Stomach smooth muscle (tissue), 2 donors: Measurements from ENCODE around the gene CA4.

Experiments used
- H3K27ac ChIP-seq: one replicate; pipeline ENCODE4 v1.7.0; 2013; ENCODE audit warnings: mild to moderate bottlenecking, low read length, inconsistent platforms
- H3K27me3 ChIP-seq, 2 donors: one replicate each; pipeline ENCODE4 v1.7.0; 2013; ENCODE audit warnings: low read length in 2 of 2; ENCODE audit not compliant: insufficient read depth in 2 of 2, control insufficient read depth in 1 of 2
- H3K36me3 ChIP-seq, 2 donors: one replicate each; pipeline ENCODE4 v1.7.0; 2013; ENCODE audit warnings: low read length in 2 of 2; ENCODE audit not compliant: control insufficient read depth in 2 of 2, insufficient read depth in 2 of 2
- H3K4me1 ChIP-seq: one replicate; pipeline ENCODE4 v1.7.0; 2013; ENCODE audit warnings: low read length; ENCODE audit not compliant: control insufficient read depth, insufficient read depth
- H3K4me3 ChIP-seq, 2 donors: one replicate each; pipeline ENCODE4 v1.7.0; 2013; ENCODE audit warnings: low read length in 2 of 2
- H3K9ac ChIP-seq, 2 donors: one replicate each; pipeline ENCODE4 v1.7.0; 2013; ENCODE audit warnings: low read length in 2 of 2, mild to moderate bottlenecking in 1 of 2
- H3K9me3 ChIP-seq, 2 donors: one replicate each; pipeline ENCODE4 v1.7.0; 2013; ENCODE audit warnings: low read length in 2 of 2; ENCODE audit not compliant: control insufficient read depth in 2 of 2
- donor health status: healthy.
- donor health status: Pancreatic carcinoma.

The CA4 gene

DNA sequence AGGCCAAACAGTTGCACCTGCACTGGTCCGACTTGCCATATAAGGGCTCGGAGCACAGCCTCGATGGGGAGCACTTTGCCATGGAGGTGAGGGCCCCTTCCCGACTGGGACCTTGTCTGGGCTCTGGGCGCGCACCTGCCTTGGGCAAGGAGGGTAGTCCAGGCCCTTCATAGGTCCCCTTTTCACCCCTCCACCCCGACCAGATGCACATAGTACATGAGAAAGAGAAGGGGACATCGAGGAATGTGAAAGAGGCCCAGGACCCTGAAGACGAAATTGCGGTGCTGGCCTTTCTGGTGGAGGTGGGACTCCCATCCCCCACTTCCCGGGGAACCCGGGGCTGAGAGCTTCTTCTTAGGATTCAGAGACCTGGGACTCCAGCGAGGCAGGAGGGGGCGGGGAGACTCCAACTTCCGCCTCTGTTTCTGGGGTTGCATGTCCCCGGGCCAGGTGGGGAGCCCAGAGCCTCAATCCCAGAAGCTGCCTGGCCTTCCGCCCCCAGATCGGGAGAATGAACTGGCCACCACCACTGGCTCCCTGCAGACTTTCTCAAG is 7.8 kb downstream of the CA4 start:
- no peaks in the 10 kb centered on the region for H3K9me3 ChIP-seq
- no peaks in the 10 kb centered on the region for H3K36me3 ChIP-seq
- H3K4me1 ChIP-seq = peaks cover 7% of the 10 kb centered on the region
- H3K4me3 ChIP-seq = no peak overlapping the region
- H3K27ac ChIP-seq = no peak overlapping the region
- peaks cover 14 to 19% of the 10 kb centered on the region in 2 donors for H3K27me3 ChIP-seq
- H3K9ac ChIP-seq = no peak overlapping the region

DNA sequence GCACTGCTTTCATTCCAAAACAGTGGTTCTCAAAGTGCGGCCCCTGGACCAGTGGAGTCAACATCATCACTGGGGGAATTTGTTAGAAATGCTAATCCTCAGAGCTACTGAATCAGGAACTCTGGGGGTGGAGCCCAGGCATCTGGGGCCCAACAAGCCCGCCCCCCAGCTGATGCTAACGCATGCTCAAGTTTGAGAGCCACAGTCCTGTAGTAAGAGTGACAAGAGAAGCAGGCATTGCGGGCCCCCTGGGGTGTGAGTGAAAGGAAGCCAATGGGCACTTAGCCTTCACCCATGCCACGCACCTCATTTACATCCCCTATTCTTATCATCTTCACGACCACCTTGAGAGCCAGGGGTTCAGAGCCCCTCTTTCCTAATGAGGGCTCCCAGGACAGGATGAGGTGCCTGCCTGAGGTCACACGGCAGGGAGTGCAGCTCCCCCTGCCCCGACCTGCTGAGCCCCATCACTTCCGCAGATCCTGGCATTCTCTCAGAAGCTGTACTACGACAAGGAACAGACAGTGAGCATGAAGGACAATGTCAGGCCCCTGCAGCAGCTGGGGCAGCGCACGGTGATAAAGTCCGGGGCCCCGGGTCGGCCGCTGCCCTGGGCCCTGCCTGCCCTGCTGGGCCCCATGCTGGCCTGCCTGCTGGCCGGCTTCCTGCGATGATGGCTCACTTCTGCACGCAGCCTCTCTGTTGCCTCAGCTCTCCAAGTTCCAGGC is 9.1 kb downstream of the CA4 start:
- H3K27me3 ChIP-seq = peaks cover 15 to 18% of the 10 kb centered on the region in 2 donors
- no peaks in the 10 kb centered on the region for H3K9me3 ChIP-seq

DNA sequence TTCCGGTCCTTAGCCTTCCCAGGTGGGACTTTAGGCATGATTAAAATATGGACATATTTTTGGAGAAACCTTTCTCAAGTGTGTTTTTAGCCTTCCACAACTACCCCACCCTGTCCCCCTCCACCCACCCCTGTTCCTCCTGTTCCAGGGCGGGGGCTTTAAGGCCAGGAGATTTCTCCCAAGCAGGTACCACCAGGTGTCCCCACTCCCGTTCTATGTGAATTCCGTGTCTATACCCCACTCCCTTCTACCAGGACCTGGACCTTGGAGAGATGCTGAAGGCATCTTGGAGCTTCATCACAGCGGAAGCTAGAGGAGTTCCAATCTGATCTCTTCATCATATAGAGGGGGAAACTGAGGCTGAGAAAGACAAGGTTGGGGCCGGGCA is 9.7 kb downstream of the CA4 start:
- no peaks in the 10 kb centered on the region for H3K36me3 ChIP-seq
- H3K27ac ChIP-seq = no peak overlapping the region
- H3K4me1 ChIP-seq = peaks cover 7% of the 10 kb centered on the region
- H3K4me3 ChIP-seq = no peak overlapping the region
- H3K9ac ChIP-seq = no peak overlapping the region
- H3K27me3 ChIP-seq = peaks cover 15 to 18% of the 10 kb centered on the region in 2 donors
- H3K9me3 ChIP-seq = no peaks in the 10 kb centered on the region

More for the DNA sequence above, 9.1 kb downstream of the CA4 start:
- no peak overlapping the region for H3K4me3 ChIP-seq
- H3K27ac ChIP-seq = no peak overlapping the region
- no peak overlapping the region for H3K9ac ChIP-seq
- no peaks in the 10 kb centered on the region for H3K36me3 ChIP-seq
- peaks cover 7% of the 10 kb centered on the region for H3K4me1 ChIP-seq

DNA sequence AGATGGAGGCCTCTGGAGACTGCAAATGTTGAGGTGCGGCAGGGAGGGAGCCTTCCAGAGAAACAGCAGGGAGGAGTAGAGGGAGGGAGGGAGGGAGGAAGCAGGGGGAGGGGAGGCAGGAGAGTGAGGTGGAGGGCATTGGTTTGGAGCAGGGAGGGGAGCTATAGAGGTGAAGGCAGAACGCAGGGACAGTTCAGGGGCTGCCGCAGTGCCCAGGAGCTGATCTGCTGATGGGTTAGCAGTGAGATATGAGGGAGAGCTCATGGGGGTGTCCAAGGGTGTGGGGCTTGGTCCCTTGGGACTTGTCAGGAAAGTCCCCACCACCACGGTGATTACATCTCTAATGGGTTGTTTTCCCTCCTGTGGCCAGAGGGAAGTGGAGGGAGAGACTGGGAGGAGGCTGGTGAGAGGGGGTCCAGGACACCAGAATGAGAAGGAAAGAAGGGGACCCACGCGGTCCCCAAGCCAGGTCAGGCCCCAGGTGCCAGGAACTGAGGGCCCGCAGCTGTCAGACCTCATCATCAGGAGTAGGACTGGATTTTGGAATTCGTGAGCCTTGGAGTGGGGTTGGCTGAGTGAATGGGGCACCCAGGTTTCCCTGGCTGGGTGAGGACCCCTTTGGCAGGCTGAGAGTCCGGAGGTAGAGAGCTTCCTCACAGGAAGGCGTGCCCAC is 11.2 kb downstream of the CA4 start:
- H3K27me3 ChIP-seq = peaks cover 7 to 23% of the 10 kb centered on the region in 2 donors
- no peak overlapping the region for H3K9ac ChIP-seq
- no peak overlapping the region for H3K4me3 ChIP-seq
- no peaks in the 10 kb centered on the region for H3K36me3 ChIP-seq
- H3K27ac ChIP-seq = no peak overlapping the region
- peaks cover 7% of the 10 kb centered on the region for H3K4me1 ChIP-seq
- no peaks in the 10 kb centered on the region for H3K9me3 ChIP-seq

DNA sequence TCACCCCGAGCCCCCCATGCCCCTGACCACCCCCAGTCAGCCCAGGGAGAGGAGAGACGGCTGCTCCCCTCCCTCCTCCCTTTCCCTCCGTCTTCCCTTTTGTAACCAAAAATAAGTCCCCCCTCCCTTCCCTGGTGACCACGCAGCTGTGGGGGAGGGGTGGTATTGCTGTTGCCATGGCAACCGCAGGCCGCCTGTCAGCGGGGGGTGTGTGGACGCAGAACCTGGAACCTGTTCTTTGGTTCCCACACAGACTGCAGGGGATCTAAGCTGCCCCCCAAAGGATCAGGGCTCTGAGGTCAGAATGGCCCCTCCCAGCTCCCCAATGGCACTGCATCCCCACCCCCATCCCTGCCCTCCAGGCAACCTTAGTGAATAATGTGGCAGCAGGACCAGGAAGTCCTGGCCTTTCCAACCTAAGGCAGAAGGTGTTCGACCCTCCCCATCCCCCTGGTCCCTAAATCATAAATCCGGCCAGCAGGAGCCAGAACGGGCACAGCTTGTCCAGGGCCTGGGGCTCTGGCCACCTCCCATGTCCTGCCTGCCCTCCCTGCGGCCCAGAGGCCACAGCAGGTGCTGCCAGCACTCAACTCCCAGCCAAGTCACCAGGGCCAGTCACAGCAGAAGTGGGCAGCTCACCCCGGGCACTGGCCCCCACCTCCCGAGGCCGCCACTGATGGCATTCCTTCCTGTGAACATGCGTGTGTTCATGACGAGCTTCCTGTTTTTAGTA is 12.0 kb downstream of the CA4 start:
- Histone ChIP-seq H3K9ac (no peak overlapping the region), H3K9me3 (no peaks in the 10 kb centered on the region), H3K4me1 (peaks cover 7% of the 10 kb centered on the region), H3K4me3 (no peak overlapping the region), H3K27me3 (peaks cover 7 to 23% of the 10 kb centered on the region in 2 donors), H3K27ac (no peak overlapping the region), H3K36me3 (no peaks in the 10 kb centered on the region)

DNA sequence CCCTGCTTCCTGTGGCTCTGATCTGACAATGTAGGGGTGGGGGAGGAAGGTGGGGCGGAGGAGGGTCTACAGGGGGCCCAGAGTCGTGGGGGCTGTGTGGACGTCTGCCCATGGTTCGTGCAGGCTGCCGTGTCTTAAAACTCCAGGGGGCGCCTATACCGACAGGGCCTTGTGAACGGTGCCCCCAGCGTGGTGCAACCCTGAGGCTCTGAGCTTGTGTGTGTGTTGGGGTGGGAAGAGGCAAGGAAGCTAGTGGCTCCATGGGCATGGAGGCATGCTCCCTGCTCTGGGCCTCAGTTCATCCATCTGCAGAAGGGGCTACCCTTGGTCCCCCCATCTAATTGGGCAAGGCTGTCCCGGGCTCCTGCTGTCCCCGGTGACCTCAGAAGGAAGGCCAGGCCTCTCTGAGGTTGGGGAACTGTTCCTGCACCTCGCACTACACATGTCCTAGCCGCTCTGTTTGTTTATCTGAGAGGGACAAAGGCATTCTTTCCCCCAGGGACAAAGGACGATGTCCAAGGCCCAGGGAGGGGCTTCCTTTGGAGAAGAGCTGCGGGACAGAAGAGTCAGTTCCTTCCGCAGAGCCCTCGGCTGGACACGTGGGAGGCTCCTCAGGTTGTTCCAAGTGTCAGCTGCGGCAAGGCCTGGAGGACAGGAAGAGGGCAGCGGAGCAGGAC is 13.5 kb downstream of the CA4 start:
- Histone ChIP-seq H3K9ac (no peak overlapping the region), H3K36me3 (no peaks in the 10 kb centered on the region), H3K9me3 (no peaks in the 10 kb centered on the region), H3K4me1 (peaks cover 7% of the 10 kb centered on the region), H3K4me3 (no peak overlapping the region), H3K27me3 (peaks cover 5 to 19% of the 10 kb centered on the region in 2 donors), H3K27ac (no peak overlapping the region)

DNA sequence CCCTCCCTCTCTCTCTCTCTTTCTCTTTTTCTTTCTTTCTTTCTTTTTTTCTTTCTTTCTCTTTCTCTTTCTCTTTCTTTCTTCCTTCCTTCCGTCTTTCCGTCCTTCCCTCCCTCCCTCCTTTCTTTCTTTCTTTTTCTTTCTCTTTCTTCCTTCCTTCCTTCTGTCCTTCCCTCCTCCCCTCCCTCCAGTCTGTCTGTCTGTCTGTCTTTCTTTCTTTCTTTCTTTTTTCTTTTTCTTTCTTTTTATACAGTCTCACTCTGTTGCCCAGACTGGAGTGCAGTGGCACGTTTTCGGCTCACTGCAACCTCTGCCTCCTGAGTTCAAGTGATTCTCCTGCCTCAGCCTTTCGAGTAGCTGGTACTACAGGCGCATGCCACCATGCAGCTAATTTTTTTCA is 14.4 kb downstream of the CA4 start:
- Histone ChIP-seq H3K4me3 (no peak overlapping the region), H3K9ac (no peak overlapping the region), H3K9me3 (no peaks in the 10 kb centered on the region), H3K36me3 (no peaks in the 10 kb centered on the region), H3K27me3 (peaks cover 3 to 11% of the 10 kb centered on the region in 2 donors), H3K27ac (no peak overlapping the region), H3K4me1 (peaks cover 7% of the 10 kb centered on the region)

DNA sequence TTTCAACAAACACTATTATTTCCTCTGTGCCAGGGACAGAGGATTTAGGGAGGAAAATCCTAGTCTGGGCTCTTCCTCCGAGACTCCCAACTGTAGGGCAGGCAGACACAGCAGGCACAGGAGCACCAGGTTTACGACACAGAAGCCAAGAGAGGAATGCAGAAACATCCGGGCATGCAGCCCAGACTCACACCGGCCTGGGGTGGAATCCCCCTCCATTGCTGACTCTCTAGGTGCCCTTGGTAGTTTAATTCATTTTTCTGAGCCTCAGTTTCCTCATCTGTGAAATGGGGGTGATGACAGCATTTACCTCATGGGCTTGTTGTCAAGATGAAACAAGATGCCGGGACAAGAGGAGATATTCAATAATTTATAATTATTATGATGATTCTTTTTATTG is 14.9 kb downstream of the CA4 start:
- Histone ChIP-seq H3K4me3 (no peak overlapping the region), H3K4me1 (peaks cover 7% of the 10 kb centered on the region), H3K27me3 (peaks cover 3 to 9% of the 10 kb centered on the region in 2 donors), H3K27ac (no peak overlapping the region), H3K36me3 (no peaks in the 10 kb centered on the region), H3K9me3 (no peaks in the 10 kb centered on the region), H3K9ac (no peak overlapping the region)

DNA sequence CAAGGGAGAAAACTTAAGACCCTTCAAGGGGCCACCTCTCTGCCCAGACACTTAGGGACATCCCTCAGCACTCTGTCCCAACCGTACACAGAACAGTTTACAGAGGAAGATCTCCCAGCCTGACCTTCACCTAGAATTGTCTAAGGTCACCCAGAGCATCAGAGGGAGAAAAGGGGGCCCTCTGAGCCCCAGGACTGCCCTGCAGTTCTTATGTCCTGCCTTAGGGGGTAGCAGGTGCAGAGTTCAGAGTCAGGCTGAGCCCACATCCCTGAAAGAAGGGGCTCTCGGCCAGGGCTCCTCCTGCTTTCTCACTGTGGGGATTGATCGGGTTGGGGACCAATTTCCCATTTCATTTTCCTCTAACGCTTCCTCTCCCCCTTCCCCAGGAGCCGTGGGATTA is 15.4 kb downstream of the CA4 start:
- Histone ChIP-seq H3K9me3 (no peaks in the 10 kb centered on the region), H3K36me3 (no peaks in the 10 kb centered on the region), H3K27ac (no peak overlapping the region), H3K27me3 (peaks cover 3 to 9% of the 10 kb centered on the region in 2 donors), H3K4me1 (peaks cover 7% of the 10 kb centered on the region), H3K9ac (no peak overlapping the region), H3K4me3 (no peak overlapping the region)

DNA sequence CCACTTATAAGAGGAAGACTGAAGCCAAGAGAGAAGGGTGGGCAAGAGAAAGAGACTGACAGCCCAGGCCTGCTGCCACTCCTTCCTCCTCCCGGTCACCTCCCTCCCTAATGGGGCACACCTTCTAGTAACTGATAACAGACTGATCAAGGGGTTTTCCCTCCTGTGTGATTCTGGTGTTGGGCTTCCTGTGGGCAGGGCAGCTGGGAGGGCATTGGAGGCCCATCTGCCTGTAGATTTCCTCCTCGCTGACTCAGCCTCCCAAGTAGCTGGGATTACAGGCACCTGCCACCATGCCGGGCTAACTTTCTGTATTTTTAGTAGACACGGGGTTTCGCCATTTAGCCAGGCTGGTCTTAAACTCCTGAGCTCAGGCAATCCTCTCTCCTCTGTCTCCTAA is 16.2 kb downstream of the CA4 start:
- Histone ChIP-seq H3K4me3 (no peak overlapping the region), H3K9me3 (no peaks in the 10 kb centered on the region), H3K36me3 (no peaks in the 10 kb centered on the region), H3K4me1 (peaks cover 7% of the 10 kb centered on the region), H3K27ac (no peak overlapping the region), H3K27me3 (peaks cover 3 to 9% of the 10 kb centered on the region in 2 donors), H3K9ac (no peak overlapping the region)
